ENCODE results near the gene GM2A. TPM values are rescaled to one million over a fixed set of nuclear protein-coding genes. Genes with fewer than 3 reads are reported as not detected.

Gene GM2A
- total RNA-seq, 1 donor from 2014 or later, result 27.6 TPM

DNA sequence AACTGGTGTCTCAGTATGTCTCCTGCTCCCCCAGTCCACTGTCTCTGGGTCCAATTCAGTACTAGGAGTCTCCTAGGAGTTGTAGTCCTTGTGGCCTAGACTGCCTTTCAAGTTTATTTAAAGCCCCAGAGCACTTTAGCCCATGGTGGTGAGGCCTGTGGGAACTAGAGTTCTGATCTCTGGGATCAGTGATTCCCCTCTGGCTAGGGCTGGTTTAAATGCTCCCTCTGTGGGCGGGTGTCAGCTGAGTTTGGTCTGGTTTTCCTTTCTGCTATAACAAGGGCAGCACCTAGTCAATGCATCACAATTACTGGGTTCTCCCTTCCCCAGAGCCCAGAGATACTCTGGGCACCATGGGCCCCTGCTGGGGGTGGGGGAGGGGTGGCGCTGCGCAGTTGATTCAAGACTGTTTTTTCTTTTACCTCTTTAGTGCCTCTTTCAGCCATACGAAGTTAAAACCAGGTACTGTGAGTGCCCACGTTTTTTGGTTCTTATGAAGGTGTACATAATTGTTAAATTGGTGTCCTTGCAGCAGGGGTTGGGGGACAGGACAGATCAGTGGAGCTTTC lies 59.9 kb downstream of the GM2A start:
- no peaks in the 10 kb centered on the region for H3K27me3 Mint-ChIP-seq (ENCODE audit: low read depth)
- H3K27ac Mint-ChIP-seq (ENCODE audit: unreplicated experiment), result no peak overlapping the region
- peaks cover 4% of the 10 kb centered on the region for H3K4me1 Mint-ChIP-seq
- H3K9me3 Mint-ChIP-seq, result peaks cover 7% of the 10 kb centered on the region
- DNase-seq (ENCODE audit: low read depth, low spot score), result no peak
- peaks cover 2% of the 10 kb centered on the region for H3K36me3 Mint-ChIP-seq (ENCODE audit: low read depth)
- no peak overlapping the region for H3K4me3 Mint-ChIP-seq
- TF ChIP-seq, protein P1, sequence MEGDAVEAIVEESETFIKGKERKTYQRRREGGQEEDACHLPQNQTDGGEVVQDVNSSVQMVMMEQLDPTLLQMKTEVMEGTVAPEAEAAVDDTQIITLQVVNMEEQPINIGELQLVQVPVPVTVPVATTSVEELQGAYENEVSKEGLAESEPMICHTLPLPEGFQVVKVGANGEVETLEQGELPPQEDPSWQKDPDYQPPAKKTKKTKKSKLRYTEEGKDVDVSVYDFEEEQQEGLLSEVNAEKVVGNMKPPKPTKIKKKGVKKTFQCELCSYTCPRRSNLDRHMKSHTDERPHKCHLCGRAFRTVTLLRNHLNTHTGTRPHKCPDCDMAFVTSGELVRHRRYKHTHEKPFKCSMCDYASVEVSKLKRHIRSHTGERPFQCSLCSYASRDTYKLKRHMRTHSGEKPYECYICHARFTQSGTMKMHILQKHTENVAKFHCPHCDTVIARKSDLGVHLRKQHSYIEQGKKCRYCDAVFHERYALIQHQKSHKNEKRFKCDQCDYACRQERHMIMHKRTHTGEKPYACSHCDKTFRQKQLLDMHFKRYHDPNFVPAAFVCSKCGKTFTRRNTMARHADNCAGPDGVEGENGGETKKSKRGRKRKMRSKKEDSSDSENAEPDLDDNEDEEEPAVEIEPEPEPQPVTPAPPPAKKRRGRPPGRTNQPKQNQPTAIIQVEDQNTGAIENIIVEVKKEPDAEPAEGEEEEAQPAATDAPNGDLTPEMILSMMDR (conservative IDR thresholded peaks at IDR 0.05), result no peak

DNA sequence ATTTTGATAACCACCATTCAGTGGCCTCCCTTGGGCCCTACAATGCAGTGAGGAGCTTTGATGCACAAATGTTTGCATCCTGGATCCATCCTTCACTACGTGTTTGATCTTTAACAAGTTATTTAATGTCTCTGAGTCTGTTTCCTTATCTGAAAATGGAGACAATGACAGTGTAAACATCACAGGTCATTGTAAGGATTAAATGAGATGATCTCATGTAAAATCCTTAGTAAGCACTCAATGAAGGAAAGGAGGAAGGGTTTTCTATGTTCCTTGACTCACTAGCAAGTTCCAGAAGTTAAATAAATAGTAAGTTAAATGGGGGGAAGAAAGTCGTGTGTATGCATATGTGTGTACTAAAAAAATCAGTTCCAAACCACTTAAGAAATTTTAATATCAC lies 60.4 kb downstream of the GM2A start:
- H3K4me3 Mint-ChIP-seq, result no peak overlapping the region
- H3K27me3 Mint-ChIP-seq (ENCODE audit: low read depth), result no peaks in the 10 kb centered on the region
- no peak for DNase-seq (ENCODE audit: low read depth, low spot score)
- H3K9me3 Mint-ChIP-seq, result peaks cover 7% of the 10 kb centered on the region
- H3K4me1 Mint-ChIP-seq, result peaks cover 4% of the 10 kb centered on the region
- H3K27ac Mint-ChIP-seq (ENCODE audit: unreplicated experiment), result no peak overlapping the region
- TF ChIP-seq, protein P1 (conservative IDR thresholded peaks at IDR 0.05), result no peak
- peaks cover 2% of the 10 kb centered on the region for H3K36me3 Mint-ChIP-seq (ENCODE audit: low read depth)

DNA sequence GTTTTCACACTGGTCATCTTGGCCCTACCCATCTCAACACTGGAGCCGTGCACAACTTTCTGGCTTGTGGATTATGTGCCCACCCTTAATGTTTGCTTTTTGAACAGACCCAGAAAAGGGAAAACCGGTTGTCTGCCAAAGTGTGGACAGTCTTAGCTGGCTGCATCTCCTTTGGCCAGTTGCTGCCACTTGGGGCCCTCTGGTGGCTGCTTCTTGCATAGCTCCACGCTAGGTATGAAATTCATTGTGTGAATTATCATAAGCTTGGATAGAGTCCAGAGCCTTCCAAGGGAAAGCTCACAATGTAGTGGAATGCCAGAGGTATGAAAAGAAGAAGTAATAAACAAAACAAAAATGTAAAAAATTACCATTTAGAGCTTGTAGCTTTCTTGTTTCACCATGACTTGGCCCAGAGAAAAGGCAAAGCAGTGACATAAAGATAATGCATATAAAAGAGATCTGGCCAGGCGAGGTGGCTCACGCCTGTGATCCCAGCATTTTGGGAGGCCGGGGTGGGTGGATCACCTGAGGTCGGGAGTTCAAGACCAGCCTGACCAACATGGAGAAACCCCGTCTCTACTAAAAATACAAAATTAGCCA lies 63.1 kb downstream of the GM2A start:
- Mint-ChIP-seq H3K27ac (ENCODE audit: unreplicated experiment) (no peak overlapping the region), H3K9me3 (peaks cover 3% of the 10 kb centered on the region), H3K36me3 (ENCODE audit: low read depth) (peaks cover 2% of the 10 kb centered on the region), H3K4me3 (no peak overlapping the region), H3K4me1 (peaks cover 4% of the 10 kb centered on the region), H3K27me3 (ENCODE audit: low read depth) (no peaks in the 10 kb centered on the region)
- TF ChIP-seq, protein P1 (conservative IDR thresholded peaks at IDR 0.05), result peak; percentile 91
- peak; percentile 77 for DNase-seq (ENCODE audit: low read depth, low spot score)

DNA sequence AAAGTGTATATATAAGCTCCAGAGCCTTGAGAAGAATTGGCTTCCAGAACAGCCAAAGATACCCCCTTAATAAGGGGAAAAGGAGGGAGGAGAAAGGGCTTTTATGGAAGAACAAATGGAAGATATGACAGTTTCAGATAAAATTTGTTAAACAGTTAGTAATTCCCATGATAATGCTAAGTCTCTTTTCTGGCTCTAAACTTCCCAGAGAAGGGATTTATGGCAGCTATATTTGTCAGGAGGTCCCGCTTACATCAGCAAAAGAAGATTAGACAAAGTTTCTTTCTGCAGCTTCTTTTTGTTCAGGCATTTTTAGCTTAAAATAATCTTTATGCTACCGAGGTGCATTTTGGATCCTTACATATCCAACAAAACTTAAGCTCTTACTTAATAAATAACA lies 64.9 kb downstream of the GM2A start:
- Mint-ChIP-seq H3K27me3 (ENCODE audit: low read depth) (no peaks in the 10 kb centered on the region), H3K27ac (ENCODE audit: unreplicated experiment) (no peak overlapping the region), H3K36me3 (ENCODE audit: low read depth) (no peaks in the 10 kb centered on the region), H3K9me3 (no peaks in the 10 kb centered on the region), H3K4me3 (no peak overlapping the region), H3K4me1 (peaks cover 18% of the 10 kb centered on the region)
- DNase-seq (ENCODE audit: low read depth, low spot score), result no peak
- TF ChIP-seq, protein P1 (conservative IDR thresholded peaks at IDR 0.05), result no peak

DNA sequence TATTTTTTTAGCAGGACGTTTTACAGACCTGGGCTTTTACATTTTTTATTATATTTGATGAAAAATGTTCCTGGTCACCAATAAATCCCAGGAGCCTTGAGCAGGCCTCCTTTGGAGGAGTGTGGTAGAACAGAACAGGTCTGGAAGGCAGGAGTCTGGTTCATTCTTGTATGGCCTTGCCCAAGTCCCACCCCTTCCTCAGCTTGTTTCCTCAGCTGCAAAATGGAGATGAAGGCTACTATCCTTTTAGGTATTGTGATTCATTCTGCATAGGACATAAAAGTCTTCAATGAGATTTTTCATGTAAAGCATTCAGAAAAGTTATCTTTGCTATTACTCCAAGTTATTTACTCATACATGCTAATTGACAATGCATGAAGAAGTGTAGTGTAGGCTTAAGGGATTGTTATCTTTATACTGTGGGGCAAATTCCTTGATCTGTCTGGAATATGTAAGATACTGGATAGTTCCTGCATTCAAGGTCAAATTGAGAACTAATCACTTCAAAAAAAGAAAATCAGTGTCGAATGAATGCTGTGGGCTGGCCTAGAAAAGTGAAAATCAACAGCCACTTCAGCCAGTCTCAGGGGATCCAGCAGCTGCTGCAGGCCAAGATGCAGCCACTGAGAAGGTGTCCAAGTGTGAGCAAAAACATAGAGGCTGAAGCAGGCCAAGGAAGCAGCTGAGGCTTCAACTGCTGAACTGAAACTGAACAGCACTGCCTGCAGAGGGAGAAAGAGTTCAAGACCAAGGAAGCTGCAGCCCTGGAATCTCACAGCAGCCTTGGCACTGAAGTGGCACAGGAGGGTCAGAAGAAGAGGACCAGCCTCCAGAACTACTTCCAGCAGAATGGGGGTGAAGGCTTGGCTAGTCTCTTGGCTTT lies 66.1 kb downstream of the GM2A start:
- Mint-ChIP-seq H3K9me3 (no peaks in the 10 kb centered on the region), H3K27me3 (ENCODE audit: low read depth) (no peaks in the 10 kb centered on the region), H3K27ac (ENCODE audit: unreplicated experiment) (no peak overlapping the region), H3K36me3 (ENCODE audit: low read depth) (no peaks in the 10 kb centered on the region), H3K4me1 (peaks cover 18% of the 10 kb centered on the region), H3K4me3 (no peak overlapping the region)
- no peak for DNase-seq (ENCODE audit: low read depth, low spot score)
- TF ChIP-seq, protein P1 (conservative IDR thresholded peaks at IDR 0.05), result peak; percentile 29

Other genes with a start within 250 kb of the GM2A start
- 4.6 and 4.8 TPM in 2 replicates for gene GPX3, start 232.6 kb upstream of the GM2A start, total RNA-seq
- gene TNIP1, start 172.2 kb upstream of the GM2A start, total RNA-seq, result 34.6 and 37.1 TPM in 2 replicates
- gene ANXA6, start 95.4 kb upstream of the GM2A start, total RNA-seq, result 142 and 151 TPM in 2 replicates
- 1.7 and 1.8 TPM in 2 replicates for gene CCDC69, start 29.1 kb upstream of the GM2A start, total RNA-seq
- gene SLC36A3, start 50.6 kb downstream of the GM2A start, total RNA-seq, result not detected in 2 replicates
- not detected in 2 replicates for gene SLC36A2, start 94.4 kb downstream of the GM2A start, total RNA-seq
- 19.3 and 21.7 TPM in 2 replicates for gene SLC36A1, start 194.4 kb downstream of the GM2A start, total RNA-seq

Data from neural crest cell (in vitro differentiated cells).